NCI-H69 (cell line): ENCODE results near the gene ENO1.

Experiments
- DNase-seq: peaks from one replicate; lab custom pipeline; 2025; lab: John Stamatoyannopoulos, UW

Gene ENO1

DNA sequence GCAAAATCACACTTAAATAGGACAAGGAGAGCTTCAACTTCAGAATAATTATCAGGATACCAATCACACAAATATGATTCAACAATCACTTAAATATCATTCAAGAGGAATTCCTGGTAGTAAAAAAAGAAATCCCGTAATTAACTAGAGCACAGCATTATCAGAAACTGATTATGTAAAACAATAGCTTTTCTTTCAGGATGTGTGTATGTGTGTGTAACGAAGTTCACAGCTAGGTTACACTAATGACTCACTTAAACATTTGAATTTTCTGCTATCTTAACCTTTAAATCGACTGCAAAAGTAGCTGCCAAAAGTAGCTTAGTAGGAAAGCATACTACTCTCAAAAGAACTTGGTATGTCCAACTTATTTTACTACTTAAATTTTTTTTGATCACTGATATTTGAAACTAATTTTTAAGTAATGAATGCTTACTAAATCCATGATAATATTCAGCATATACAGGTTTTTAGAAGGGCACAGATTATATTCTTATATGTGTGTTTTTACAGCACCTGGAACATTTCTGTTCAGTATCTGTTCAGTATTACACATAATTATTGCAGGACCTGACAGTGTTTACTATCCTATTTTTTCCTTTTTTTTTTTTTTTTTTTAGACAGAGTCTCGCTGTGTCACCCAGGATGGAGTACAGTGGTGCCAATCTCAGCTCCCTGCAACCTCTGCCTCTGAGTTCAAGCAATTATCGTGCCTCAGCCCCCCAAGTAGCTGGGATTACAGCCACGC is 65.3 kb downstream of the ENO1 start:
- no peak for DNase-seq

- no peak for DNase-seq
Measured at GRCh38 chr1:8812081-8812480, 66.4 kb downstream of the ENO1 start.
